Hematopoietic multipotent progenitor cell treated with erythropoietin and hydrocortisone succinate and interleukin-3 and kit ligand, for 4 days (in vitro differentiated cells): ENCODE data around the gene FMN2.

Experiments
- DNase-seq: peaks from one replicate; pipeline ENCODE4 v3.0.0-alpha.2; 2015

Gene FMN2

DNA sequence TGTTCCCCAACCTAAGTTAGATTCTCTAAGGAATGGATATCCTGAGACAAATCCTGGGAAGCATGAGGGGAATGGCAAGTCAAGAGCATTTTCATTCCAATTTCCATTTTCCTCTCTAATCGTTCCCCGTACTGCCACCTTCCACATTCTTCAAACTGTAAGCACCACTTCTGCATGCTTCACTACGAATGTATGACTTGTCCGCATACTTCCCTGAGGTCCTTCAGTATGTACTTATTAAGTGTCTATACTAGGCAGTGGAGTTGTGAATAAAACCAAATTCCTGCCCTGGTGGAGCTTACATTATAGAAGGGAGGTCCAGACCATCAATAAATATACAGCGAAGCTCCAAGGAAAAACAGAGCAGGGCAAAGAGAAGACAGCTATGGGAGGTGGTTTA lies 365.5 kb downstream of the FMN2 start:
- DNase-seq = no peak

DNA sequence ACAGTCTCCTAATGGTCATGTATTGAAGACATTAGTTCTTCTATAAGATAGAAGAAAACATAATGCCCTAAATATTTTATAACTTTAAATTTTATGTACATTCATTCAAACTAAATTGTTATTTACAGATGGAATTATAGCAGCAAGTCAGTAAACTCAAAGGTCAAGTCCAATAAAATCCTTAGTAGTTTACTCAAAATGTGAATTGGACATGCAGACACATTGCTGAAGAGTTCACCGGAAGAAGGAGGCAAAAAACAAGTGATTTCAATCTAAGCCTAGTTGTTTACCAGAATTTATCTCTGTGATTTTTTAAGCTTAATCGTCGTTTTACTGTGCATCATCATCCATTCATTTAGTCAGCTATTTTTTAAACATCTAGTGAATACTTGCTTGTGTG lies 370.6 kb downstream of the FMN2 start:
- DNase-seq = no peak

DNA sequence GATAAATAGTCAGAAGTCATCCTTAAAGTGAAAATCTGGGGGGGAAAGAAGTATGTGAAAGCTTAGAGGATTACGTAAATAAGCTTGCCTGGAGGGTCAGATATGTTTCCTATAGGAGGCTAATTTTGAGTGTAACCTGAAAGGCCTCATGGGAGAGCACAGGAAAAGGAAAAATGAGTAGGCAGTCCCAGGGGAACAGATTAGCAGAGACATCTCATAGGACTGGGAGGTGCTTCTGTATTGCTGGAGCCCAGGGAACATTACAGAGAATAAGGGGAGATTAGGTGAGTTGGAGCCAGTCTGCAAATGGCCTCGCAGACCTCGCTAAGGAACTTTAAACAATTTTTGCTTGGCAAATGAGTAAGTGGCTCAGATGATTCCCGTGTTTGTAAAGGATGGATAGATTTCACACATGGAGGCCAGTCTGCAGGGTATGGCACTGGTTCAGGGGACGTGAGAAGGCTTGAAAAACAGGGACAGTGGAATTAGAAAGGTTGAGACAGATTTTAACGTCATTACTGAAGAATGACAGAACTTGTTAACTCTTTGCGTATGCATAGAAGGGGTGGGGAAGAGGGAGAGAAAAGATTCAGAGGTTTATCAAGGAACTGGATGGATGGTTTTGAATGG lies 371.2 kb downstream of the FMN2 start:
- DNase-seq = no peak

DNA sequence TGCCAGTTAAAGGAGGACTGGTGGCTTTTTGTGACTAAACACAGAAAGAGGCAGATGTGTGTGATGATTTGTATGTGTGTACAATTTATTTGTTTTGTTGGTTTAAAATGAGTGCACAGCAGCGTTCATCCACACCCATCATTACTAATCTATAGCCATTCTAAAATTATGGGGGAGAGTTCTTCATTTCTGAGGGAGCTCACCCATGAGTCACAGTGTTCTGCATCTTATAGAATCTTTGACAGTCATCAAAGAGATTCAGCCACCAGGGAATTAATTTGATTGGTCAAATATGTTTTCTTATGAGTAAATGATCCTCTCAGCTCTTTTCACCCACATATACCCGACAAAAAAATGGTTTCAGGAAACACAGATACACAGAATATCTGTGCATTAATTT lies 372.4 kb downstream of the FMN2 start:
- DNase-seq = no peak

DNA sequence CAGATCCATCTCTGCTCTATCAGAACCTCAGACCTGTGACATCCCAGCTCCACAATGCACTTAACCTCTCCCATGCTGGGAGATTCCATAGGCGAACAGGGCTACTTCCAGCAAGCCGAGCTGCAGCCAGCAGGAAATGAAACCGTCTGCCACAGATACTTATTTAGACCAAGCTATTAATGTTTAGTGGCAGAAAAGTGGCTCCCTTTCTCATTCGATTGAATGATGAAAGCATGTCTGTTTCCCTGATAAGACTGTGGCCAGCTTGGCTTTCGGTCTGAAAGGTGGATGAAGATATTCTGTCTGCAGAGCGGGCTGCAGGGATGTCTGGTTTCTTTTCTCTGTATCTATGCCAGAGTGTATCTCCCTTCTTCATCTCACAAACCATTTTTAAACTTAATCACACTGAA lies 373.9 kb downstream of the FMN2 start:
- peak; percentile 3 for DNase-seq

DNA sequence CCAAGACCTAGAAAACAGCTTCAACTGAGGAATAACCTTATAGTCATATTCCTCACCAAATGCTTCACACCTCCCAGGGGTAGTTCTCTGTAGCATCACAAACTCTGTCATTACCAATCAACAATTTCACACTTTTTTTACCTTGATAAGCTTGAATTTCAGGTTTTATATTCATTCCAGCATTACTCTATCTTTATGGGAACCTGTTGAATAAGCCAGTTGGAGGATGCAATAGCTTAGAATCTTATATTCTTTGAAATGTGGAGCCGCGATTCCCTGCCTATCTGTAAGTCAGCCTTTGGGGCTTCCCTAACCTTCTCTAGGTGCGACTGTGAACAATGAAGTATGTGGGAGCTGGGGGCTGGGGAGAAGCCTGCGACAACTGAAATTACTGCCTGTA lies 374.8 kb downstream of the FMN2 start:
- DNase-seq = no peak

DNA sequence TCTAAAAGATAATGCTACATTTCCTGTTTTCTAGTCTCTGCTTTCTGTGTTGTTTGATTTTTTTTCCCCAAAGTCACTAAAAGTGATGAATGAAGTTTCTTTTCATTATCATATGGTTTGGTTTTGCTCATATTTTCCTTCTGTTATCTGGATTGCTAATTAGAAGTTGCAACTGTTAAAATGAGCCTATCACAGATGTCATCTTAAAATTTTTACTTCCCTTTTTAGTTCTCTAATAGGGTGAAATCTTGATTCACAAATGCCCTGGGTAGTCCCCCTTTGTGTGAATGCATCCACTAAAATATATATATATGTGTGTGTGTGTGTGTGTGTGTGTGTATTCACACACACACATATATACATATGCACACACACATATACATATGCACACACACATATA lies 376.2 kb downstream of the FMN2 start:
- peak; percentile 10 for DNase-seq

DNA sequence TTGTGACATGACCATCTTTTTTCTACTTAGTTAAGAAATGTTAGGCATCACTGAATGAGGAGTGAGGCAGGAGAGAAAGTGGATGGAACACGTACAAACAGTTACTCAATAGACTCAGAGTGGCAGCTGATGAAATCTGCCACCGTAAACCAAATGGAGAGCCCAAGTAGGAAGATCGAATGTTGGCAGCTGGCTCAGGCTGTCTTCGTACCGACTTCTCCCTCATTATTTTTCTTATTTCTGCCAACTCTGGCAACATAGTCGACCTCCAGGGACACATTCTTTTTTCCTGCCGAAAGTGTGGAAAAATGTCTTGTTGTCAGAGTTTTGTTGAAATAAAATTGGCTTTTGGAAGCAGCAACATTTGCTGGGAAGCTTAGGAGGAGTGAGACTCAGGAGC lies 377.0 kb downstream of the FMN2 start:
- DNase-seq = no peak

DNA sequence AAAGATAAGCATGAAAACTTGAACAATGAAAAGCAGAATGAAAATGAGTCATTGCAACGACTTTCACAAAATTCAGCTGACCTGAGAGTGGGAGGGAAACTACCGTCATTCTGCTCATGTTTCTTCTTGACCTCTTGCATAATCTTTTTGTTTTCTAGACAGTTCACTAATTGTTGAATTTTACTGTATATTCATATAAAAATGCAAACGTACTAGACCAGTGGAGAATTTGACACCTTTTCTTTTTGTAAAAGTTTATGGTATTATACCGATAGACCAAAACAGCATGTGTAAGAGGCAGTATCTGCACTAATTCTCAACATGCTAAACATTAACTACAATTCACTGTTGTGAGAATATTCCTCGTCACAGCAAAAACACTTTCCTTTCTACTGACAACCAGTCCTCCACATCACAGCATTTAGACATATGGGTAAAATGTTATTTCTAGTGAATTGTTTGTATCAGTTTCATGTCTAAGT lies 382.5 kb downstream of the FMN2 start:
- DNase-seq = no peak

DNA sequence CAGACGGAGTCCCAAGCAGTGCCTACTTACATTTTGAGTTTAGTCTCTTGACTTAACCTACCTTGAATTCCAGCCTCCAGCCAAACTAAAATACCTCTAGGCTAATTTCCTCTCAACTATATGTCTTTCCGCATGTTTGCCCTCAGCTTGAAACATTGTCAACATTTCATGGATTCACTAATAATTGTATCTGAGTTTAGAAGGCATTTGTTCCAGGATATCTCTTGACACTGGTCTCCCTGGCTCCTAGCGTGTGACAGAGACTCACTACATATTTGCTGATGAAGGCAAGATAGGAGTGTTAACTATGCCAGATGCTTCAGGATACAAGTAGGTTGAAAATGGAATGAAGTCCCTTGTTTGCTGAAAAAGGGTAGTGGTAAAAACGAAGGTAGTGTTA lies 384.1 kb downstream of the FMN2 start:
- DNase-seq = no peak

DNA sequence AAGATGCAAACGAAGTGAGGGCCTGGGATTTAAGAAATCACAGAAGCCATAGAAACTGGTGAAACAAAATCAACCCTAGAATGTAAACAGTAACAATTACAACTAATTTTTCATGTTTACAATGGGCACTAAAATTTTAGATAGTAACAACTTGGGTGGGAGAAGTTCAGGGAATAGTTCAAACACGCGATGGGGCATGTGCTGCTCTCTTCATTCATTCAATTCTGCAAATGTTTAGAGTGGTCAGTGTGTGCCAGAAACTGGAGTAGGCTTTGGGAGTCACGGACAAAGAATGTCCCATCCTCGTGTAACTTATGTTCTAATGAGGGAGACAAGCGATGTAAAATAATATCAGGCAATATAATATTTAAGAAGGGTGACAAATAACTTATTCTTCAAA lies 386.9 kb downstream of the FMN2 start:
- no peak for DNase-seq

DNA sequence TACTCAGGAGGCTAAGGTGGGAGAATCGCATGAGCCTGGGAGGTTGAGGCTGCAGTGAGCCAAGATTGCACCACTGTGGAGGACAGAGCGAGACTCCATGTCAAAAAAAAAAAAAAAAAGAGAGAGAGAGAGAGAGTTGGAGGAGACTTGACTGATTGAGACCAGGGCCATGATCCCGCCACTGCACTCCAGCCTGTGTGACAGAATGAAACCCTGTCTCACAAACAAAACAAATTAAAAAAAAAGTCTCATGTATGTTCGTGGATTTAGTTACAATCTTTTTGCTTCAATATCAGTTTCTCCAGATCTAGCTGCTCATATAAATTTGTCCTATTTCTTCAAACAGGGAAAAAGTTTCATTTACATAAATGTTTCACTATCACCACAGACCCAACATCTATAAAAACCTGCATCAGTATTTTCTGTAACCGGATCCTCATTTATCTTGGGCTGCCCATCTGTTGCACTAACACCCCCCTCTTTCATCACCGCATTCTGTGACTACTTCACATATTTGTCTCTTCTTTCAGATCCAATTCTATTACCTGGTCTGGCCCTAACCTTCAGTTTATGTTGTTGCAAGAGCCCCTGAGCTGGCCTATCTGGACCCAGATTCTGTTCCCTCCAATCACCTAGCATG lies 393.2 kb downstream of the FMN2 start:
- DNase-seq = no peak

DNA sequence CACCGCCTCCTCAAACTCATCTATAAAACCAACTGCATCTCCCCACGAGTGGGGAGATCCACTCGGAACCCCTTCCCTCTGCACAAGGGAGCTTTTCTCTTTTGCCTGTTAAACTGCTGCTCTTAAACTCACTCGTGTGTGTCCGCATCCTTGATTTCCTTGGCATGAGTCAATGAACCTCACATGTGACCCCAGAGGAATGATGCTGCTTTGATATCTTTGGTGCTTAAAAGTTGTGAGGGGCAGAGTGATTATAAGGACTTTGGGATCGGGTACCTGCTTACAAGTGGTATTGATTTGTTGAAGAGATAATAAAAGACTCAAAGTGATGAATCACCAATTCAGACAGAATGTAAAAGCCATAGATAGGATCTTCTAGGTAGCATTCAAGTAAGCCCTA lies 394.9 kb downstream of the FMN2 start:
- no peak for DNase-seq

DNA sequence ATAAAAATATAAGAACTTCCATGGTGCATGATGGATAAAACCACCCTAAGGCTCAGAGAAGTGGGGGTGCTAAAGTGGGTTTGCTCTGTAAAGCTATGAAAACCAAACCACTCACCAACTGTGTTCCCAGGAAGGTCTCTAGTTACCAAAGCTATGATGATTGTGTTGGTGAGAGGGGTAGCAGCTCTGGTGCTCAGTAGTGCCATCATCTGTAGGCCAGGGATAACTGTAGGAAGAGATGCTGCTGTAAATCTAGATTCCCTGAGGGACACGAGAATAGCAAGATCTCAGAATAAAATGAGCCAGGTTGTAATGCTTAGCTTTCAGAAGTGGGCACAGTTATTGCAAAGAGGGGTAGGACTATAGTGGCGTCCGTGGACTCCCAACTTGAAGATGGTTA lies 395.8 kb downstream of the FMN2 start:
- DNase-seq = no peak

DNA sequence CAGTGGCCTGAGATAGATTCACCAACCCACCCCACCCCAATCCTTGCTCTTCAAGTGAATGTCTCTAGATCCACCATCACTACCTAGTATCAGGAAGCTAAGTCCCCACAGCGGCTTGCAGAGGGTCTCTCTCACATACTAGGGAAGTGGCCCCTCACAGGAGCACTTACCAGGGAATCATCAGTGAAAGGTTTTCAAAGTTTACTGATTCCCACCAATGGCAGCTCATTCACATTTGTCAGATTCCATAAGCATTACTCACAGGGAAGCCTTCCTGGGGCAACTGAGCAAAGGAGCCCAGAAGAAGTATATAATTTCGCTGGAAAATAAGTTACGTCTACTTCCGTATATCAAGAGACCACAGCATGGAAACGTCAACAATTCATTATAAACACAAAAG lies 399.5 kb downstream of the FMN2 start:
- DNase-seq = no peak

DNA sequence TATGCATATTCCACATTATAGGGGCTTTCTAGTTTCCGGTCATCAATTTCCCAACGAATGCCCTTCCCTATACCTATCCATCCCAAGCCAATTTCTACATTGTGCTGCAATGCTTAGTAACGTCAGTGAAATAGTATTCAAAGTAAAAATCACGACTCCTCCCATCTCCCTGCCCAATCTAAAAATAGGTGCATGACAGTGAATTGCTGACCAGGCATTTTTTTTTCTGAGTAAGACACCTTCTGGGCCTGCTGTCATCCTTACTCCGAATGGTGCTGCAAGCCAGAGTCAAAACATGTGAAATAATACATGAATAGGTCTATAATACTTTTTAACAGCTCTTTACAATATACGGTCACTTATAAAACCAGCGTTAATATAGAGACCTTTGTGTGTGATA lies 400.1 kb downstream of the FMN2 start:
- no peak for DNase-seq

DNA sequence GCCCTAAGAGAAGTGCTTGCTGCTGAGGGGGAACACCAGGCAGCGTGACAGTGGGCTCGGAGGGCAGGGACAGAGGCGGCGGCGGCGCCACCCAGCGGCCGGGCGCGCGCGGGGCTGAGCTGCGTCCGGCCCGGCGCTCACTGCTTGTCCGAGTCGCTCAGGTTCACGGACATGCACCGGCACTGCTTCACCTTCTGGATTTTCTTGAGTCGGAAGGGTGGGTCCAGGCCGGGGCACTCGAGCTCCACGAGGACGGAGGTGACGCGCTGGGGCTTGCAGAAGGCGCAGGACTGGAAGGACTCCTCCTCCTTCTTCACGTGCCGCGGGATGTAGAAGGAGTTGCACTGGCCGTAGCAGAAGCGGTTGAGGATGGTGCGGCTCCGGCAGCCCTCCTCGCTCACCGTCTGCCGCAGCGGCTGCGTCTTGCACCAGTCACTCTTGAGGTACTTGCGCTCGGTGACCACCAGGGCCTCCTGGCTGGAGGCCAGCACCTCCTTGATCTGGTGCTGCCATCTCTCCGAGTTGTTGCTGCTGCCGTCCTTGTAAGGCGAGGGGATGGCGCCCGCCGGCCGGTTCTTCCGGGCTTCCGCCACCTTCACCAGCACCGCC lies 401.3 kb downstream of the FMN2 start:
- DNase-seq = peak; percentile 44

DNA sequence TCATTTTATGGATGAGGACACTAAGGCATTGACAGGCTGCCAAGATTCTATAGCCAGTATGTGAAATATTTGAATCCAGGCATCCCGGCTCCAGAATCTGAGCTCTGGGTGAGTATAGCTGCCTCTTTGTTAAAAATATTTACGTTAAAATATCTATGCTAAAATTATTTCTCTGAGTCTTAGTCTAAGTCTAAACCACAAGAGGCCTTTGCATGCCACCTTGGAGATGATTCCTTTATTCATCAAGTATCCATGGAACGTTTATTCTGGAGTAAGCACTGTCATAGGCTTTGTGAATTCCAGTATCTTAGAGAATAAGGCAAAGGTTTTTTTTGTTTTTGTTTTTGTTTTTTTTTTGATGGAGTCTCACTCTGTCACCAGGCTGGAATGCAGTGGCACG lies 403.9 kb downstream of the FMN2 start:
- no peak for DNase-seq

DNA sequence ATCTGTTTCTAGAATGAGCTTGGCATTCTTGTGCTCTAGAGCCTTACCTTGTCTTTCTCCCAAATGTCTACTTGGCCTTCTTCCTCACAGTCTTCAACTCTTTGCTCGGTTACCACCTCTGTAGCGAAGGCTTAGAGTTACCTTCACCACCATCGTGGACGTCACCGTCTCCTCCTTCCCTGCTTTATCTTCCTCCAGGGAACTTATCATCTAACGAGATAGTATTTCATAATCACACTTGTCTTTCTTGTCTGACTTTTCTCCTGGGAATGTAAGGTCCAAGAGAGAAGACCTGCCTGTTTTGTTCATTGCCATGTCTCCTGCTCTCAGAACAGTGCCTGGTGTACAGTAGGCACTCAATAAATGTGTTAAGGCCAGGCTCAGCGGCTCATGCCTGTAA lies 404.7 kb downstream of the FMN2 start:
- no peak for DNase-seq

DNA sequence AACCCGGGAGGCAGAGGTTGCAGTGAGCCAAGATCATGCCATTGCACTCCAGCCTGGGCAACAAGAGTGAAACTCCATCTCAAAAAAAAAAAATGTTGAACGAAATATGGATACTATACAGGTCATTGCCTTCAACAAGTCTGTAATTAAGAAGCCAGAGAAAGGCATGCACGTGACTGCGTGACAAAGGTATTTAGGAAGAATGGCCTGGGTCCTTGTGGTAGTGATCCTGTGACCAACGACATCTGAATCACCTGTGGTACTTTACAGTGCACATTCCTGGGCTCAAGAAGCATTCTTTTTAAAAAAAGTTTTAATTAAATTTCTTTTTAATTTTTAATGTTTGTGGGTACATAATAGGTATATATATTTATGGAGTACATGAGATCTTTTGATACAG lies 405.3 kb downstream of the FMN2 start:
- no peak for DNase-seq

DNA sequence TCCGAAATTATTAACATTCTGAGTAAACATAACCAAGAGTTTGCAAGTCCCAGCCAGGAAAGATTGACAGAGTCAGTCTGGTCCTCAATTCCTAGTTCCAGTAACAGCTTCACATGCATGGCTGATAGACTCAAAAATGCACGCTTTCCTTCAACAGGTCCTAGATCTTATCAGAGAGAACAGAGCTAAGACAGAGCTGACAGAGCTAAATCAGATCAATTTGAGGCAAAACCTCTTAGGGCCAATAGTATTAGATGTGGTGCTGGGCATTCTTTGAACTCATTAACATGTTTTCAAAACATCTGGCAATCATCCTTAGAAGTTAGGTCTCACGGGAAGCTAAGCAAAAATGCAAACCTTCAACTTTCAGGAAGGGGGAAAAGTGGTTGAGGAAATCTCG lies 406.2 kb downstream of the FMN2 start:
- DNase-seq = no peak

DNA sequence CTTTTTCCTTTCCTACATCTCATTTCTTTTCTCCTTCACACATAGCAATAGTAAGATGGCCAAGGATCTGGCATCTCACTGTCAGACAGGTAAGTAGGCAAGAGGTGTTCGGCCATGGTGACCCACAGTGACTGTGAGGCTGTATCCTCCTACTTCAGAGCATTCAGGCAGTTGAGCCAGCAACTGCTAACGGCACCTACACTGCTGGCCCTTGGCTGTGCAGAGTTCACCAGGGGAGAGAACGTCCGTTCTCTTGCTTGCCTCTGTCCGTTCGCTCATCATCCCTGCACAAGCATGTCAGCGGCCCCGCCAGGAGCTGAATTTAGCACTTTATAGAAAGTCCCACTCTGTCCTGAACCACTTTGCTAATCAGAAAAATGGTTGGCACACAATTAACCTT lies 406.7 kb downstream of the FMN2 start:
- DNase-seq = no peak

DNA sequence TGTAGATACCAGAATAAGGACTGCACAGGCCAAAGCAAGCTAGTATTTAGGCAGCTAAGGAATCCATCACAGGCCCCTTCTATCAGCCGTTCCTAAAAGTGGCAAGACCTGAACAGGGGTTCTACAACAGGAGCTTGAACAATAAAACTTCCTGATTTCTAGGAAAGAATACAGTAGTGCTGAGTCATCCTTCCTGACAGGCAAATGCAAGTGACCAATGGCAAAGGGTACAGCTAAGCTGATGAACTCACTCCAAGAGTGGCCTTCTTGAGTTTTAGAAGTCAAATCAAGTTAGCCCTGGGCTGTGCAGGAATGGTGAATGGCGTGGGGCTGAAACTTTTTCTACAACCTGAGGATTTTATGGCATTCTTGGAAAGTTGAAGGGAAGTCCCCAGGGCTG lies 407.3 kb downstream of the FMN2 start:
- peak; percentile 44 for DNase-seq

DNA sequence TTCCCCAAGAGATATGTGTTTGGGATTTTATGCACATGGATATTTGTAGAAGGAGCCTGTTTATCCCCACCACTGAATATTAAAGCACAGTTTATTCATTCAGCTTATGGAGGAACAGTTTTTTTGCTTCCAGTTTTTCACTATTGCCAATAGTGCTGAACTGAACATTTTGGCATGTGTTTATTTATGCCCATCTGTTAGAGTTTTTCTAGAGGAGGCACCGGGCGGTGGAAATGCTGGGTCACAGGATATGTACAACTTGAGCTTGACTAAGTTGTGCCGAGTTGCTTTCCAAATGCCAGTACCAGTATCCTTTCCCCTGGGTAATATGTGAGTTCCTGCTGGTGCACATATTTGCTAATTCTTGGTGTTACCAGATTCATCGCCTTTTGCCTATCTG lies 409.0 kb downstream of the FMN2 start:
- DNase-seq = no peak

DNA sequence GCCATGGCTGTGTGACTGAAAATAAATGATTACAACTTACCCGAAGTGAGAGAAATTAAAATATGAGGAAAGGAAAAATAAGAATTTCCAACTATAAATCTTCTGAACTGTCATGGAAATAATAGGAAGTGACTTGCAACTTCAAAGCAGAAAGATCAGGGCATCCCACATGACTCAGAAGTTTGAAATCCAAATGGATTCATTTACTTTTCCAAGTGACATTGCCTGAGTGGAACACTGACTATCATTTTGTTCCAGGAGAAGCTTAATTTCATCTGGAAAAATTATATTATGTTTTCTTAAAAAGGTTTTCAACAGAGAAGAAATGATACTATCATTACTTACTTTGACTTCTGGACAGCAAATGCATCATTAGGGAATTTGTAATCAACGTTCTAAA lies 409.4 kb downstream of the FMN2 start:
- no peak for DNase-seq
